Ovary (tissue), 3 donors: ENCODE data around the gene NKAIN2.

Source experiments
- CTCF ChIP-seq, 3 donors: fragments of 450-650 bp in 2 of 3; fragments of 200-600 bp in 1 of 3; IDR thresholded peaks; one replicate each; pipeline versions ENCODE4 v1.5.1 to v1.8.0; 2016 to 2022; ENCODE audit warnings: antibody characterized with exemption in 3 of 3, mild to moderate bottlenecking in 1 of 3
- POLR2A ChIP-seq: fragments of 450-650 bp; IDR thresholded peaks from one replicate; pipeline ENCODE4 v1.6.1; 2017; ENCODE audit warnings: antibody characterized with exemption, mild to moderate bottlenecking, moderate library complexity
- donor health status: DM: no; HTN: no; CAD: no.

- no peak for TF ChIP-seq CTCF (IDR thresholded peaks at IDR 0.05)
- no peak for TF ChIP-seq POLR2A
Observed at GRCh38 chr6:124446961-124447360, 643.3 kb downstream of the NKAIN2 start.
